HepG2 (cell line): ENCODE results near the gene CCT5. TPM values are rescaled to one million over a fixed set of nuclear protein-coding genes. Genes with fewer than 3 reads are reported as not detected.

Source experiments
- ATAC-seq: fragments of 200-7000 bp; cut with Tn5 transposase; 3 replicates; pipeline ENCODE4 v1.9.1; 2020; ENCODE audit warnings: mild to moderate bottlenecking, moderate library complexity
- BruUV-seq: library from RNA; stranded (reverse); fragments of 400-500 nt; replicated peaks from 2 replicates; lab custom pipeline; 2021; lab: Mats Ljungman, UMichigan
- CTCF ChIA-PET: fragments of 300-600 bp; formaldehyde crosslinking; extraction: SDS; loops from one replicate; lab custom pipeline; 2021; ENCODE audit warnings: low total read pairs, inconsistent platforms, low intra/inter-chr PET ratio; lab: Yijun Ruan, JAX
- POLR2A ChIA-PET: fragments of 350-600 bp; sonication (Branson Sonifier 250); formaldehyde crosslinking; loops from one replicate; lab custom pipeline; 2020; ENCODE audit warnings: antibody characterized with exemption, inconsistent platforms; lab: Yijun Ruan, JAX
- DNase-seq: peaks from one replicate; pipeline ENCODE4 v3.0.0-alpha.2; 2015; ENCODE audit warnings: low spot score
- FAIRE-seq: peaks from 3 replicates; lab custom pipeline; 2011; peaks lifted over from hg19 to GRCh38; lab: Jason Lieb, UNC
- H2AFZ ChIP-seq: one replicate; pipeline ENCODE4 v1.6.1; 2011; ENCODE audit warnings: low read length, inconsistent platforms
- H3K27ac ChIP-seq: fragments of 300-600 bp; 3 replicates; pipeline ENCODE4 v1.8.0; 2011; ENCODE audit warnings: mixed run types, mild to moderate bottlenecking, mixed read lengths, low read length, inconsistent platforms; ENCODE audit not compliant: insufficient read depth; ENCODE audit errors: extremely low read length
- H3K27me3 ChIP-seq, 2 experiments: fragments of 200-600 bp in 1 of 2; 2 replicates in 1 of 2; 3 replicates in 1 of 2; pipeline versions ENCODE4 v1.6.0 to v1.8.0; 2011; ENCODE audit warnings: low read length in 2 of 2, mild to moderate bottlenecking in 2 of 2, moderate library complexity in 2 of 2, inconsistent platforms in 1 of 2; ENCODE audit not compliant: insufficient read depth in 2 of 2, control insufficient read depth in 1 of 2
- H3K36me3 ChIP-seq, 2 experiments: fragments of 200-600 bp in 1 of 2; replicated peaks in 1 of 2; 2 replicates in 1 of 2; 3 replicates in 1 of 2; pipeline versions ENCODE4 v1.5.1 to v1.8.0; 2011; ENCODE audit warnings: low read length in 2 of 2, inconsistent platforms in 1 of 2; ENCODE audit not compliant: insufficient read depth in 2 of 2, control insufficient read depth in 1 of 2
- H3K4me1 ChIP-seq: 2 replicates; pipeline ENCODE4 v1.5.1; 2012; ENCODE audit warnings: low read length, inconsistent platforms; ENCODE audit not compliant: insufficient read depth
- H3K4me2 ChIP-seq: 2 replicates; pipeline ENCODE4 v1.6.0; 2011; ENCODE audit warnings: low read depth, low read length, inconsistent platforms
- H3K4me3 ChIP-seq, 3 experiments: fragments of 200-600 bp in 1 of 3; sonication (generic), shearing (Covaris generic) in 1 of 3; replicated peaks in 1 of 3; 2 replicates each; pipeline ENCODE4 v1.5.1; 2011 to 2016; ENCODE audit warnings: low read length in 3 of 3, inconsistent platforms in 2 of 3, low read depth in 2 of 3, mild to moderate bottlenecking in 2 of 3, control low read depth in 1 of 3, mixed read lengths in 1 of 3; ENCODE audit not compliant: insufficient read depth in 1 of 3
- H3K79me2 ChIP-seq: one replicate; pipeline ENCODE4 v1.6.1; 2011; ENCODE audit warnings: low read length, inconsistent platforms; ENCODE audit not compliant: insufficient read depth
- H3K9ac ChIP-seq: 2 replicates; pipeline ENCODE4 v1.6.0; 2011; ENCODE audit warnings: mild to moderate bottlenecking, low read depth, low read length, inconsistent platforms; ENCODE audit not compliant: insufficient read depth
- H3K9me3 ChIP-seq: 2 replicates; pipeline ENCODE4 v1.5.1; 2012; ENCODE audit warnings: mild to moderate bottlenecking, low read length
- H4K20me1 ChIP-seq: 2 replicates; pipeline ENCODE4 v1.6.0; 2011; ENCODE audit warnings: inconsistent platforms, mild to moderate bottlenecking, low read length, moderate library complexity; ENCODE audit not compliant: insufficient read depth
- CCAR2 ChIP-seq: fragments of 200-400 bp; formaldehyde crosslinking; optimal IDR thresholded peaks from 2 replicates; pipeline ENCODE3; 2018; ENCODE audit warnings: low read depth, mild to moderate bottlenecking, low read length, moderate library complexity
- FOXA1 ChIP-seq, 2 experiments: fragments of 450-650 bp in 1 of 2; sonication (generic) in 1 of 2; formaldehyde crosslinking in 1 of 2; IDR thresholded peaks; 2 replicates each; pipeline versions ENCODE4 v1.4.0 to v1.6.1; 2016 to 2020; ENCODE audit warnings: missing genetic modification reagents in 1 of 2
- FOXM1 ChIP-seq: sonication (generic); formaldehyde crosslinking; IDR thresholded peaks from 2 replicates; pipeline ENCODE4 v1.5.0; 2020; ENCODE audit warnings: missing genetic modification reagents
- MIER2 ChIP-seq: IDR thresholded peaks from 2 replicates; pipeline ENCODE4 v1.6.1; 2016; ENCODE audit warnings: missing biosample characterization, missing genetic modification reagents
- NCOA2 ChIP-seq: sonication (generic); formaldehyde crosslinking; IDR thresholded peaks from 2 replicates; pipeline ENCODE4 v1.8.0; 2022; ENCODE audit warnings: inconsistent platforms
- RFX5 ChIP-seq: IDR thresholded peaks from 2 replicates; pipeline ENCODE4 v1.6.1; 2011; ENCODE audit warnings: low read depth, low read length, improper control_type of control experiment
- ZBTB8A ChIP-seq: sonication (generic); formaldehyde crosslinking; IDR thresholded peaks from 2 replicates; pipeline ENCODE4 v1.4.0; 2020; ENCODE audit warnings: mild to moderate bottlenecking, low read depth, missing genetic modification reagents, borderline replicate concordance
- ZNF274 ChIP-seq: sonication (generic); formaldehyde crosslinking; IDR thresholded peaks from 2 replicates; pipeline ENCODE4 v1.5.1; 2020; ENCODE audit warnings: mild to moderate bottlenecking, missing genetic modification reagents
- ZNF616 ChIP-seq: sonication (generic); formaldehyde crosslinking; IDR thresholded peaks from 2 replicates; pipeline ENCODE4 v1.5.0; 2020; ENCODE audit warnings: low read depth, mild to moderate bottlenecking, missing genetic modification reagents
- ZNF629 ChIP-seq: sonication (generic); formaldehyde crosslinking; conservative IDR thresholded peaks from 2 replicates; pipeline ENCODE4 v1.5.0; 2020; ENCODE audit warnings: missing genetic modification reagents
- ZNF75D ChIP-seq: sonication (generic); formaldehyde crosslinking; IDR thresholded peaks from 2 replicates; pipeline ENCODE4 v1.8.1; 2023; ENCODE audit warnings: missing genetic modification reagents, mild to moderate bottlenecking, borderline replicate concordance
- WGBS: methylation state at CpG from one replicate; pipeline ENCODE4 v1.1.6; 2017; ENCODE audit warnings: low lambda C conversion rate; 5-methylcytosine and 5-hydroxymethylcytosine counted together
- in situ Hi-C: cut with HindIII; loops from 2 replicates; pipeline ENCODE4 v1.10.0; 2017; ENCODE audit warnings: low pct_unique_long_range_greater_than_20kb; ENCODE audit not compliant: extremely low pct_ligation_motif_present
- intact Hi-C: fragments of 100-400 bp; cut with micrococcal nuclease; formaldehyde crosslinking; loops from one replicate; pipeline ENCODE4 v1.10.0; 2022; ENCODE audit not compliant: unreplicated experiment
- polyA plus RNA-seq, 8 experiments: library from polyadenylated mRNA; depleted of rRNA in 3 of 8; stranded (reverse) in 7 of 8; unstranded in 1 of 8; fragments of >200 nt; fragmentation: Illumina TruSeq in 4 of 8; extraction: Trizol in 4 of 8; gene quantifications; 2 replicates each; pipeline versions ENCODE4 v1.2.1 to v1.2.3, GENCODE V29; 2011 to 2016; ENCODE audit warnings: low read depth in 4 of 8, missing spikeins in 1 of 8, mixed read lengths in 1 of 8; ENCODE audit not compliant: insufficient read depth in 1 of 8
- total RNA-seq, 5 experiments: library from RNA; depleted of rRNA; stranded (reverse); fragments of >200 nt; fragmentation: Illumina TruSeq; extraction: Trizol; gene quantifications; 2 replicates each; pipeline ENCODE4 v1.2.3, GENCODE V29; 2016; ENCODE audit warnings: low read depth in 1 of 5

CCT5 gene
- total and polyA plus RNA-seq, 2 of the 13 experiments (the other 11 are each of a cell fraction or from before 2014, with no cell fraction given): 319 to 708 TPM

DNA sequence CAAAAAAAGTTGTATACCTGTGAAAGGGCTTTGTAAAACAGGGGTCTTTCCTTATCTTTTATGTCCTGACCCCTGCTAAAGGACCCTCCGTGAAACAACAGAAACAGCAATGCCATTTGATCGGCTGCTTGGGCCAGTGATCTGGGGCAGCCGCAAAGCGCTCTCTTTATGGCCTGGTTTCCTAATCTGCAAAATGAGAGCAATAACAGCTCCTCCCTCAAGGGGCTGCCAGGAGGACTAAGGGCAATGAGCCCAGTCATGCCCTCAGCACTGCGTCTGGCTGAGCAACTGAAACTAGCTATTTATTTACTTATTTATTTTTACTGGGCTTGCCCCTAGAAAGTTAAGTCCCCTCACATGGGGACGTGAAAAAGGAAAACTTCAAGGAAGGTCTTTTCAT lies 39.3 kb downstream of the CCT5 start:
- CTCF ChIA-PET: no interaction called here
- no peak overlapping the region for H3K27ac ChIP-seq
- TF ChIP-seq ZBTB8A: no peak
- no peak for TF ChIP-seq RFX5
- in situ Hi-C loops (loop anchor here (10.0 kb wide), 2 partner anchors 75 to 335 kb away; no protein-coding TSS in a partner anchor), intact Hi-C loops (no loop called here)
- H3K36me3 ChIP-seq: peaks cover 2 to 15% of the 10 kb centered on the region in 2 experiments; a peak in 3 of 5 replicates
- H4K20me1 ChIP-seq: no peaks in the 10 kb centered on the region
- no peak overlapping the region for H3K4me2 ChIP-seq
- ATAC-seq: no peak
- no peaks in the 10 kb centered on the region for H3K27me3 ChIP-seq
- H2AFZ ChIP-seq: no peak overlapping the region
- no TSS peak for BruUV-seq
- no peaks in the 10 kb centered on the region for H3K9me3 ChIP-seq
- no peaks in the 10 kb centered on the region for H3K79me2 ChIP-seq
- FAIRE-seq: no peak
- POLR2A ChIA-PET: interaction anchor here (1.3 kb wide), 1 partner anchor 18 kb away, joined by 3 read pairs; no protein-coding TSS in a partner anchor
- no peak for DNase-seq
- 94% methylated on average over 6 of the region's 6 CpGs for WGBS
- no peaks in the 10 kb centered on the region for H3K4me1 ChIP-seq
- H3K4me3 ChIP-seq: no peak overlapping the region
- H3K9ac ChIP-seq: no peak overlapping the region

DNA sequence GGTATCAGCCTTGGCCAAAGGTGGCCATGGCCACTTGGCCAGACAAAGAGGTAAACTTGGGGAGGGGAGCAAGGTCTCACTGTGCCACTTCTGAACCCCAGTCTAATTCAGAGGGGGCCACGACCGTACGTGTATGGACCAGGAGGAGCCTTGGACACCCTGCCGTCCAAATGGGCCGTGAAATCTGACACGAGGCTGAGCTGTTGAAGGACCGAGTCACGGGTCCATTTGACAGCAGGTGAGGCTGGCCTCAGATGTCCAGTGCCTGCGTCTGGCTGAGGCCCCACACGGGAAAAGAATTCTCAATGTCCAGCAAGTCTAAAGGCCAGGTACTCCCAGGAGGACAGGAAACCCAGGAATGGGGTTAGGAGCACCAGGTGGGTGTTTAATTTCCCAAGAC lies 39.9 kb downstream of the CCT5 start:
- CTCF ChIA-PET: no interaction called here
- H3K4me3 ChIP-seq: no peak overlapping the region
- FAIRE-seq (no peak), ATAC-seq (no peak), DNase-seq (no peak)
- H3K9ac ChIP-seq: no peak overlapping the region
- no peak for TF ChIP-seq ZNF75D (CRISPR knock-in tag)
- TF ChIP-seq NCOA2 (CRISPR knock-in tag): no peak
- no peak for TF ChIP-seq FOXM1 (CRISPR knock-in tag)
- TF ChIP-seq ZNF274: no peak
- no peak for TF ChIP-seq CCAR2
- no peak for TF ChIP-seq FOXA1 (IDR thresholded peaks at IDR 0.05)
- TF ChIP-seq FOXA1 (CRISPR knock-in tag; IDR thresholded peaks at IDR 0.05): no peak
- no peak for TF ChIP-seq ZNF629 (CRISPR knock-in tag)
- no peak for TF ChIP-seq MIER2
- no peak for TF ChIP-seq ZNF616
- no peaks in the 10 kb centered on the region for H4K20me1 ChIP-seq
- 94% methylated on average over 6 of the region's 10 CpGs for WGBS
- POLR2A ChIA-PET: interaction anchor here (1.3 kb wide), 1 partner anchor 17 kb away, joined by 3 read pairs; no protein-coding TSS in a partner anchor
- H3K27me3 ChIP-seq: no peaks in the 10 kb centered on the region
- no peaks in the 10 kb centered on the region for H3K9me3 ChIP-seq
- H2AFZ ChIP-seq: no peak overlapping the region
- intact Hi-C loops: no loop called here
- H3K36me3 ChIP-seq: peaks cover 2 to 15% of the 10 kb centered on the region in 2 experiments; a peak in 3 of 5 replicates
- H3K27ac ChIP-seq: no peak overlapping the region
- in situ Hi-C loops: loop anchor here (10.0 kb wide), 2 partner anchors 75 to 335 kb away; no protein-coding TSS in a partner anchor
- no peak overlapping the region for H3K4me2 ChIP-seq
- H3K79me2 ChIP-seq: no peaks in the 10 kb centered on the region
- no peaks in the 10 kb centered on the region for H3K4me1 ChIP-seq
- BruUV-seq: no TSS peak
